ENCODE measurements around the gene PHOX2B.
"Not testable (repeated sequence)": the region's sequence is repeated elsewhere in the genome, so short reads cannot be mapped to it uniquely, and the experiment has no call there.

The PHOX2B gene

GRCh38 chr4:41748074-41748570 lies 403 bp downstream of the PHOX2B start:
- no peak for DNase-seq

- DNase-seq = no peak
Measured at GRCh38 chr4:41747230-41748055, 1.1 kb downstream of the PHOX2B start.

DNA sequence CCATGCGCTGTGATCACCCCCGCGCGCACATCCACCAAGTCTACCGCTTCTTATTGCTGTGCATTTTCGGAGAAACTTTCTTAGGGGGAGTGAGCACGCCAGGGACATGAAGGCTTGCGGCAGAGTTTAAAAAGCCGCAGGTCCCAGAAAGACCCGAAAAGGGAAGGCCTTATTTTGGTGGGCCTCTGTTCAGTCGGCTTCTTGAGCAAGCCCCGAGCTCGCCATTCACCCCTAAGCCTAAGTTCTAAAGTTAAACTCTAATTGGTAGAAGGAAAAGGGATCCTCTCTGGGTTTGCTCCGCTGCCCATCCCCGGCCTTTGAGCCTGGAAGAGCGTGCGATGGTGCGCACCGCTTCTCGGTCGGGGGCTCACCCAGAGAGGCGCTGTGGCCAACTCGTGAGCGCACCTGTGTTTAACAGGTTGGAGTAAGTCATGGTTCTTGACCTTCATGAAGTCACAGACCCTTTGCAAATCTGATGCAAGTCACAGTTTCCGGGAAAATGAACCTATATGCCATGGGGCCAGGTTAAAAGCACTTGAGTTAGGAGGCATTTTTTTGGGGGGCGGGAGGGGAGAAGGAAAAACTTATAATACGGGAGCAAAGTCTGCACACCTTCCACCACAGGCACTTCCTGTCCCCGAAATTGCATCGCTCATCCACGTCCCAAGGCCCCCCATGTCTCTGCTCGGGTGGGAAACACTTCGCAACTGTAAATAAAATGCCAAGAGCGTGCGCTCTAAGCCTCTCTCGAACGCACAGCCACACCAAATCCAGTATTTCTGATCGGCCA lies 1.9 kb downstream of the PHOX2B start:
- DNase-seq = no peak

GRCh38 chr4:41746025-41746439 lies 2.5 kb downstream of the PHOX2B start:
- no peak for DNase-seq

DNA sequence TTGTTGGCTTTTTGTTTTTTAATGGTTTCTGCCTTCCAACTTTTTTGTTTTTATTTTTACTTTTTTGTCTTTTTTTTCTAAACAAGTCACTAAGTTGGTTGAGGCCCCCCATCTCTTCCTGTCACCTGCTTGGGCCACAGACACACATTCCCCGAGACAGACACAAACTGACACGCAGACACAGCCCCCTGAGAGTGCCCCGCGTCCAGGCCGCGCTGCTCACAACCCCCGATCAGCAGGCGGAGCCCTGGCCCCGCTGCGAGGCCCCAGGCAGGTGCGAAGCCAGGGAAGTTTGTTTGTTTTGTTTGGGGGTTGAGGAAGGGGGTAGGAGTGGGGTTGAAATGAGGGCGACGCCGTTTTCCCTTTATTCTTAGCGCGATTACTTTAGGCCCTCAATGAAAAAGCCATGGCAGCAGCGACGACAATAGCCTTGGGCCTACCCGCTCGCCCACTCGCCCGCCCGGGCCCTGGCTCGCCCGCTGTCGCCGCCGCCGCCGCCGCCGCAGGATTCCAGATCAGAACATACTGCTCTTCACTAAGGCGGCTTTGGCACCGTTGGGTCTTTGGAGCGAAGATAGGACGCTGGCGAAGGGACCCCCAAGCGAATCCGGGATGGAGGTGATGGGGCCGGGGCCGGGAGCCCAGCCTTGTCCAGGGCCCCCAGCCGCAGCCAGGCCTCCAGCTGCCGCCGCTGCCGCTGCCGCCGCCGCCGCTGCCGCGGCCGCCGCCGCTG lies 3.1 kb downstream of the PHOX2B start:
- DNase-seq = no peak

GRCh38 chr4:41744572-41745291 lies 3.8 kb downstream of the PHOX2B start:
- no peak for DNase-seq

DNA sequence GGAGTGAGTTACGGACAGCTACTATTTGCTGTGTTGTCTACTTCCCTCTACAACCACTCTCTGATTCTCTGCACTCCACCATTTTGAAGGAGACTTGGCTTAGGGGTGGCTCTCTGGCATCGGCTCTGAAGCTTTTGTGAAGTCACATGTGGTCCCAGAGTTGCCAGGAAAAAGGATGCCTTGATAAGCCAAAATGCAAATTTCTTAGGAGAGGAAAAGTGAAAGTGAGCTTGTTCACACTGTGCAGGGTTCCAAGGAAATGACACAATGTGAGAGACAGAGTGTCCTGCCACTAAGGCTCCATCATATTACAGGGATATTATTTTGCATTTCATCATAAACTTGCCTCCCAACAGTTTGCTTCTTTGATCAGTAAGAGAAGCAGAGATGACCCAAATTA lies 7.2 kb downstream of the PHOX2B start:
- no peak for DNase-seq

DNA sequence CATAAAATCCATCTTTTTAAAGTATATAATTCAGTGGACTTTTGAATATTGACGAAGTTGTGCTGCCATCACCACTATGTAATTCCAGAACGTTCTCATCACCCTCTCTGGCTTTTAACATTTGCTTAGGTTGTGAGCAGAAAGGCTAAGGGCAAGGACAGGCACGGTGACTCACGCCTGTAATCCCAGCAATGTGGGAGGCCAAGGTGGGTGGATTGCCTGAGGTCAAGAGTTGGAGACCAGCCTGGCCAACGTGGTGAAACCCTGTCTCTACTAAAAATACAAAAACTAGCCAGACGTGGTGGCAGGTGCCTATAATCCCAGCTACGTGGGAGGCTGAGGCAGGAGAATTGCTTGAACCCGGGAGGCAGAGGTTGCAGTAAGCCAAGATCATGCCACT lies 11.0 kb downstream of the PHOX2B start:
- DNase-seq = not testable (repeated sequence)

GRCh38 chr4:41734371-41734770 lies 14.2 kb downstream of the PHOX2B start:
- DNase-seq = no peak

DNA sequence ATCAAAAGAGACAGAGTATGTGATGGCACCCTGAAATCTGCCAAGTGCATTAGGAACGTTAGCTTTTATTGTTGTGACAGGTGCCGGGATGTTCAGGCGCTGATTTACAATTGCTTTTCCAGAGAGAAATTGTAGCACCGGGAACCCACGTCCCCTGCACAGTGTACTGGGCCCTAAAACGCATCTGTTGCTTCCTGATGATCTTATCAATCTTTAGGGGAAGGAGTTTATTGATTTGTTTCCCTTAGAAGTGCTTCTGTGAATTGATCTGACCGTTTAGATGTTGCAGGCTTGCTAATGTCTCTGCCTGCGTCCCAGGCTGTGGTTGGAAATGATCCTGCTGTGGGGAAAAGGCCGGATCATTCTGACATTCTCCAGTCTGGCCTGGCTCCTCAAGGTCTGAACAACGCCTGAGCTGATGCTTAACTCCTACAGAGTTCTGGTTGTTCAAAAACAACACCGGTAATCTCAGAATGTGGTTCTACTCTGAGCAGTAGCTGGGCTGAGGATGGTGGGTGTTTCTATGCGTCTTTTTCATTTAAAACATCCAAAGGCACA lies 16.9 kb downstream of the PHOX2B start:
- DNase-seq = no peak

DNA sequence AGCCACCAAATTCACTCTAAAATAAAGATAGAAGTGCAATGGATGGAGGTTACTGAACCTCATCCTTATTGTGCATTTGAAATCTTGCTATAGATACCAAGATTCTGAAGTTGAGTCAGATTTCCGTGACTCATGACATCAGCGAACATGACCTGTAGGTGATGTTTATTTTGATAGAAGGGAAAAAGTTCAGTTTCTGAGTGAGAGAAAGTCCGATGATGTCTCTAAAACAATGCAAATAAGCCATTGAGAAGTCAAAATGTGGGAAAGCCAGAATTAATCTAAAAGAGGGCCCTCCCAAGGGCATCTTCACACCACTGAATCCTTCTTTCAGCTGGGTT lies 20.0 kb downstream of the PHOX2B start:
- no peak for DNase-seq

DNA sequence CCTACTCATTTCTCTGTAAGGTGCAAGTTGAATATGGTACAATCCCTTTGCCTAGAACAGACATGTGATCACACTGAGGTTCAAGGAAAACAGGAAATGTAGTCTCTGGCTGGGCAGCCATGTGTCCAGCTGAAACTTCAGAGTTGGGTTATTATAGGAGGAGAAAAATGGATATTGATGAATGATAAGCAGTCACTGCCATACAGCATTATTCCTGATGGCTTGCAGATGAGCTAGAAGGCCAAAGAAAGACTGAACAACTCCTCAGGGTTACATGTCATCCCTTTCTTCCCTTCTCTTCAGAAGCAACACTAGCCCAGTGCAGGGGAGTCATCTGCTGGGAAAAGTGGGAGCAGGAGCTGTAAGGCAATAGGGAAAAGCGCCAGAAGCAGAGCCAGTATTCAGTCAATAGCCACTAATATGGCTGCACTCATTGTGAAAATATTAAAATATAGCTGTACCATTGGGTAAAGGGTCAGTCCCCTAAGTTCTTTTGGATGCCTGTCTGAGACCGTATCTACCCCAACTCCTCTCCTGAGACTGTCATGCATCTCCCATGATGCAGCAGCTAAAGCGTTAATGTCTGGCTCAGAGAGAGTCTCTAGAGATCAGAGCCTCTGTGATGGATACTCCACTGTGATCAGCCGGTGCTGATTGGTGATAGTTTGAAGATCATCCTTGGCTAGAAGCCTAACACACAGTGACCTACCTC lies 20.5 kb downstream of the PHOX2B start:
- DNase-seq = no peak

GRCh38 chr4:41725254-41725653 lies 23.3 kb downstream of the PHOX2B start:
- DNase-seq = no peak

GRCh38 chr4:41723286-41723685 lies 25.2 kb downstream of the PHOX2B start:
- no peak for DNase-seq

- DNase-seq = no peak
Measured at GRCh38 chr4:41722181-41722580, 26.3 kb downstream of the PHOX2B start.

DNA sequence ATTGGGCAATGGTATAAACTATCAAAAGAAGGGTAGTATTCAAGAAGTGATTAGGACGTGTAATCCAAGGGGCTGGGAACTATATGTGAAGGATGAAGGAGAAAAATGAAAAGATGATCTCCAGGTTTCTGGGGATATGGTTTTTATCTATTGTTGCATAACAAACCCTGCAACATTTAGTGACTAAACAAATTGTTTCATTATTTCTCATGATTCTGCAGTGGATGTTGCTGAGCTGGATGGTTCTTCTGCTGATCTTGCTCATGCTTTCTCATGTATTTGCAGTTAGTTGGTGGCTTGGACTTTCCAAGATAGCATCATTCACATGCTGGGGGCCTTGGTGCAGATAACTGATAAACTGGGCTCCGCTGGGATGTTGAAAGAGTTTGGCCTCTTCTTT lies 29.1 kb downstream of the PHOX2B start:
- DNase-seq = no peak

GRCh38 chr4:41718907-41719306 lies 29.6 kb downstream of the PHOX2B start:
- DNase-seq = no peak

DNA sequence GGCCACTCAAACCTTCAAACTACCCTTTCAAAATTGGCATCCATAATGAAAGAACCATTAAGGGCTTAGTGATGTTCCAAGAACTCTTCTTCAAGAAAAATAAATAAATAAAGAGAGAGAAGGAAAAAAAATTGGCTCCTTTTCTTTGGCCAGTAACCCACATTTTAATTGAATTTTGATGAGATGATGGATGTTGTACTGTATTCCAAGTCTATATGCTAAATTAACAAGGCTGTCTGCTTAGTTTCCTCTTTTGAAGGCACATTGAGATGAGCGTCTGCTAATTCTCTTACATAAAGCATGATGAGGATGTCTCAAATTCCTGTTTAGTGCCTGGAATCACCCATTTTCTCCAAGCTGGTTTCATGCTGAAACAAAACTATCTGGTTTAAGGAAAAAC lies 33.4 kb downstream of the PHOX2B start:
- no peak for DNase-seq

DNA sequence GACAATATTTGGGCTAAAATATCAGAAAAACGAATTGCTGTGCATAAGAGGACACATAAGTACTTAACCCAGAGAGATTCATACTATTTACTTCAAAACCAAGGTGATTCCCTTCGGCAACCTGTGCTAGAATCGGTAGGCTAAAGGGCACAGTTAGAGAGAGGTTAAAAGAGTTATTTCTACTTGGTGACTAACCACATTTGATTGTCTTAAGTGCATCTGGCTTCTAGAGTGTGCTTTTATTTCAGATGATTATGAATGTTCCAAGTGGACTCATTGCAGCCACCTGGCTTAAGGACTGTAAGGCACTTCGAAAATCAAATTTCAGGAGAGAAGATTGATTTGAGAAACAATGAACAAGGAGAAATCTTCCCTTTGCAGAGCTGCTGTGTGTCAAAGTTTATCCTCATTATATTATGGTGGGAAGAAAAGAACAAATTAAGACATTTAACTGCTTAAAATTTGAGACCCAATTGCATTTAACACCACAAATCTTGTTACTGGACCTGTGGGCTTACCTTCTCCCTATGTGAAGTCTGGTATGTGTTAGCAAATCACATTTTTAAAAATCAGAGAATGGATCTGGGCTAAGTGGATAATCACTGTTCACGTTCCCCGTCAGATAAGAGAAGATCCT lies 34.0 kb downstream of the PHOX2B start:
- DNase-seq = no peak

GRCh38 chr4:41713768-41714167 lies 34.8 kb downstream of the PHOX2B start:
- DNase-seq = no peak

- no peak for DNase-seq
Measured at GRCh38 chr4:41712425-41712824, 36.1 kb downstream of the PHOX2B start.

Data from C1 segment of cervical spinal cord (tissue), 14 donors.